Measurements from ENCODE around the gene TFF3. TPM values are rescaled to one million over a fixed set of nuclear protein-coding genes. Genes with fewer than 3 reads are reported as not detected.
A peak's percentile ranks its signal among the peaks of the same experiment; 100 is the strongest.

Gene TFF3
- total RNA-seq, 2 donors from 2014 or later: not detected

- Mint-ChIP-seq H3K27ac (no peak overlapping the region), H3K4me3 (no peak overlapping the region), H3K9me3 (no peaks in the 10 kb centered on the region), H3K36me3 (ENCODE audit: low read depth) (no peaks in the 10 kb centered on the region), H3K27me3 (no peaks in the 10 kb centered on the region), H3K4me1 (peaks cover 17% of the 10 kb centered on the region)
- ATAC-seq (replicated peaks): no peak
Observed at GRCh38 chr21:42340187-42341050, 25.2 kb upstream of the TFF3 start.

- peak; percentile 84 for ATAC-seq (replicated peaks)
- H3K27ac Mint-ChIP-seq: peak overlapping the region; percentile 60
Observed at GRCh38 chr21:42338729-42339715, 23.8 kb upstream of the TFF3 start.

GRCh38 chr21:42337830-42338728 lies 22.9 kb upstream of the TFF3 start:
- H3K27me3 Mint-ChIP-seq: peaks cover 3% of the 10 kb centered on the region
- no peaks in the 10 kb centered on the region for H3K36me3 Mint-ChIP-seq (ENCODE audit: low read depth)
- peak overlapping the region; percentile 60 for H3K27ac Mint-ChIP-seq
- peak; percentile 90 for ATAC-seq (replicated peaks)
- H3K4me1 Mint-ChIP-seq: peaks cover 17% of the 10 kb centered on the region
- no peaks in the 10 kb centered on the region for H3K9me3 Mint-ChIP-seq
- H3K4me3 Mint-ChIP-seq: peak overlapping the region; percentile 50

More at GRCh38 chr21:42338729-42339715, 23.8 kb upstream of the TFF3 start:
- Mint-ChIP-seq H3K4me3 (peak overlapping the region; percentile 10), H3K9me3 (no peaks in the 10 kb centered on the region), H3K4me1 (peaks cover 17% of the 10 kb centered on the region), H3K27me3 (no peaks in the 10 kb centered on the region), H3K36me3 (ENCODE audit: low read depth) (no peaks in the 10 kb centered on the region)

GRCh38 chr21:42337276-42337675 lies 22.1 kb upstream of the TFF3 start:
- Mint-ChIP-seq H3K9me3 (peaks cover 3% of the 10 kb centered on the region), H3K27ac (peak overlapping the region; percentile 60), H3K4me3 (peak overlapping the region; percentile 50), H3K4me1 (peaks cover 17% of the 10 kb centered on the region), H3K36me3 (ENCODE audit: low read depth) (no peaks in the 10 kb centered on the region), H3K27me3 (peaks cover 8% of the 10 kb centered on the region)
- ATAC-seq (replicated peaks): no peak

- Mint-ChIP-seq H3K27ac (no peak overlapping the region), H3K4me1 (peaks cover 17% of the 10 kb centered on the region), H3K9me3 (peaks cover 14% of the 10 kb centered on the region), H3K27me3 (peaks cover 8% of the 10 kb centered on the region), H3K36me3 (ENCODE audit: low read depth) (no peaks in the 10 kb centered on the region), H3K4me3 (no peak overlapping the region)
- no peak for ATAC-seq (replicated peaks)
Observed at GRCh38 chr21:42336054-42336453, 20.8 kb upstream of the TFF3 start.

- peaks cover 19% of the 10 kb centered on the region for H3K9me3 Mint-ChIP-seq
- H3K27ac Mint-ChIP-seq: no peak overlapping the region
- no peak overlapping the region for H3K4me3 Mint-ChIP-seq
- peaks cover 8% of the 10 kb centered on the region for H3K27me3 Mint-ChIP-seq
- H3K36me3 Mint-ChIP-seq (ENCODE audit: low read depth): no peaks in the 10 kb centered on the region
- ATAC-seq (replicated peaks): no peak
- H3K4me1 Mint-ChIP-seq: peaks cover 3% of the 10 kb centered on the region
Observed at GRCh38 chr21:42332557-42333317, 17.5 kb upstream of the TFF3 start.

GRCh38 chr21:42331660-42332059 lies 16.5 kb upstream of the TFF3 start:
- no peak for ATAC-seq (replicated peaks)
- H3K4me1 Mint-ChIP-seq: no peaks in the 10 kb centered on the region
- H3K27ac Mint-ChIP-seq: no peak overlapping the region
- H3K4me3 Mint-ChIP-seq: no peak overlapping the region
- H3K36me3 Mint-ChIP-seq (ENCODE audit: low read depth): no peaks in the 10 kb centered on the region
- H3K9me3 Mint-ChIP-seq: peaks cover 19% of the 10 kb centered on the region
- H3K27me3 Mint-ChIP-seq: peaks cover 8% of the 10 kb centered on the region

GRCh38 chr21:42330380-42331371 lies 15.5 kb upstream of the TFF3 start:
- Mint-ChIP-seq H3K9me3 (peaks cover 19% of the 10 kb centered on the region), H3K4me1 (no peaks in the 10 kb centered on the region), H3K4me3 (no peak overlapping the region), H3K27me3 (peaks cover 9% of the 10 kb centered on the region), H3K27ac (no peak overlapping the region), H3K36me3 (ENCODE audit: low read depth) (no peaks in the 10 kb centered on the region)
- ATAC-seq (replicated peaks): no peak

GRCh38 chr21:42324896-42325295 lies 9.7 kb upstream of the TFF3 start:
- no peaks in the 10 kb centered on the region for H3K9me3 Mint-ChIP-seq
- no peak for ATAC-seq (replicated peaks)
- no peak overlapping the region for H3K4me3 Mint-ChIP-seq

GRCh38 chr21:42321845-42322244 lies 6.6 kb upstream of the TFF3 start:
- no peaks in the 10 kb centered on the region for H3K4me1 Mint-ChIP-seq
- ATAC-seq (replicated peaks): no peak
- no peak overlapping the region for H3K4me3 Mint-ChIP-seq
- no peaks in the 10 kb centered on the region for H3K36me3 Mint-ChIP-seq (ENCODE audit: low read depth)
- H3K27me3 Mint-ChIP-seq: peaks cover 7% of the 10 kb centered on the region
- H3K9me3 Mint-ChIP-seq: no peaks in the 10 kb centered on the region
- H3K27ac Mint-ChIP-seq: no peak overlapping the region

More at GRCh38 chr21:42324896-42325295, 9.7 kb upstream of the TFF3 start:
- Mint-ChIP-seq H3K36me3 (ENCODE audit: low read depth) (no peaks in the 10 kb centered on the region), H3K4me1 (no peaks in the 10 kb centered on the region), H3K27ac (no peak overlapping the region), H3K27me3 (peaks cover 7% of the 10 kb centered on the region)

- H3K27ac Mint-ChIP-seq: no peak overlapping the region
- no peaks in the 10 kb centered on the region for H3K4me1 Mint-ChIP-seq
- H3K4me3 Mint-ChIP-seq: no peak overlapping the region
- H3K9me3 Mint-ChIP-seq: no peaks in the 10 kb centered on the region
- ATAC-seq (replicated peaks): no peak
- peaks cover 7% of the 10 kb centered on the region for H3K27me3 Mint-ChIP-seq
- H3K36me3 Mint-ChIP-seq (ENCODE audit: low read depth): no peaks in the 10 kb centered on the region
Observed at GRCh38 chr21:42321231-42321630, 6.0 kb upstream of the TFF3 start.

- no peak for ATAC-seq (replicated peaks)
- Mint-ChIP-seq H3K36me3 (ENCODE audit: low read depth) (no peaks in the 10 kb centered on the region), H3K9me3 (no peaks in the 10 kb centered on the region), H3K4me3 (no peak overlapping the region), H3K4me1 (no peaks in the 10 kb centered on the region), H3K27ac (no peak overlapping the region), H3K27me3 (peaks cover 7% of the 10 kb centered on the region)
Observed at GRCh38 chr21:42320791-42321190, 5.6 kb upstream of the TFF3 start.

All from activated T-helper 17 cell treated with anti-CD3 and anti-CD28 coated beads, Interleukin-2, amount 50 U/mL, for 72 hours (primary cell).